ACC112 (cell line): ENCODE results near the gene AASDH.

Experiments used
- H2AFZ ChIP-seq: fragments of 200-600 bp; sonication (generic); one replicate; pipeline ENCODE4 v1.6.0; 2017; ENCODE audit warnings: antibody characterized with exemption, low read length; ENCODE audit not compliant: unreplicated experiment
- H3K27ac ChIP-seq: fragments of 200-600 bp; sonication (generic); 2 replicates; pipeline ENCODE4 v1.5.1; 2014; ENCODE audit warnings: low read depth, mild to moderate bottlenecking, antibody characterized with exemption, low read length, moderate library complexity
- H3K27me3 ChIP-seq: fragments of 200-600 bp; sonication (generic); 2 replicates; pipeline ENCODE4 v1.6.1; 2014; ENCODE audit warnings: mild to moderate bottlenecking, antibody characterized with exemption, low read length, moderate library complexity, mixed read lengths; ENCODE audit not compliant: insufficient read depth
- H3K36me3 ChIP-seq: fragments of 200-600 bp; sonication (generic); 2 replicates; pipeline ENCODE4 v1.6.1; 2016; ENCODE audit warnings: mild to moderate bottlenecking, antibody characterized with exemption, low read length, moderate library complexity, mixed read lengths; ENCODE audit not compliant: insufficient read depth
- H3K4me1 ChIP-seq: fragments of 200-600 bp; sonication (generic); one replicate; pipeline ENCODE4 v1.6.1; 2016; ENCODE audit warnings: low read length, mixed read lengths; ENCODE audit not compliant: insufficient read depth, unreplicated experiment, control insufficient read depth
- H3K4me3 ChIP-seq: fragments of 200-600 bp; sonication (generic); 2 replicates; pipeline ENCODE4 v1.5.1; 2014; ENCODE audit warnings: mild to moderate bottlenecking, low read depth, low read length
- H3K79me2 ChIP-seq: fragments of 200-600 bp; sonication (generic); one replicate; pipeline ENCODE4 v1.6.0; 2016; ENCODE audit warnings: low read length; ENCODE audit not compliant: control insufficient read depth, unreplicated experiment, insufficient read depth

AASDH gene

GRCh38 chr4:56307423-56307822 is 79.9 kb downstream of the AASDH start:
- Histone ChIP-seq H3K79me2 (no peaks in the 10 kb centered on the region), H3K4me3 (no peak overlapping the region), H3K4me1 (no peaks in the 10 kb centered on the region), H2AFZ (no peak overlapping the region), H3K36me3 (no peaks in the 10 kb centered on the region), H3K27ac (no peak overlapping the region), H3K27me3 (peaks cover 4% of the 10 kb centered on the region; the same call in 1 of the 2 replicates)

- peaks cover 6% of the 10 kb centered on the region for H3K4me1 ChIP-seq
- no peak overlapping the region for H2AFZ ChIP-seq
- H3K27me3 ChIP-seq: peaks cover 4% of the 10 kb centered on the region; the same call in 1 of the 2 replicates
- H3K36me3 ChIP-seq: no peaks in the 10 kb centered on the region
- H3K27ac ChIP-seq: no peak overlapping the region
- no peak overlapping the region for H3K4me3 ChIP-seq
- H3K79me2 ChIP-seq: no peaks in the 10 kb centered on the region
Measured at GRCh38 chr4:56305390-56305789, 81.9 kb downstream of the AASDH start.

GRCh38 chr4:56303921-56304320 is 83.4 kb downstream of the AASDH start:
- Histone ChIP-seq H3K4me3 (no peak overlapping the region), H3K36me3 (no peaks in the 10 kb centered on the region), H3K27me3 (peaks cover 4% of the 10 kb centered on the region; the same call in 1 of the 2 replicates), H3K79me2 (no peaks in the 10 kb centered on the region), H3K27ac (no peak overlapping the region), H2AFZ (no peak overlapping the region), H3K4me1 (peaks cover 6% of the 10 kb centered on the region)

- no peaks in the 10 kb centered on the region for H3K36me3 ChIP-seq
- H3K4me1 ChIP-seq: peaks cover 6% of the 10 kb centered on the region
- no peak overlapping the region for H2AFZ ChIP-seq
- no peak overlapping the region for H3K27ac ChIP-seq
- H3K79me2 ChIP-seq: no peaks in the 10 kb centered on the region
- H3K4me3 ChIP-seq: no peak overlapping the region
- H3K27me3 ChIP-seq: peaks cover 1% of the 10 kb centered on the region; the same call in 1 of the 2 replicates
Measured at GRCh38 chr4:56302760-56303159, 84.5 kb downstream of the AASDH start.

GRCh38 chr4:56301997-56302496 is 85.2 kb downstream of the AASDH start:
- no peak overlapping the region for H2AFZ ChIP-seq
- H3K27me3 ChIP-seq: no peaks in the 10 kb centered on the region
- H3K36me3 ChIP-seq: no peaks in the 10 kb centered on the region
- H3K27ac ChIP-seq: no peak overlapping the region
- peaks cover 6% of the 10 kb centered on the region for H3K4me1 ChIP-seq
- H3K4me3 ChIP-seq: no peak overlapping the region
- no peaks in the 10 kb centered on the region for H3K79me2 ChIP-seq

- H3K4me3 ChIP-seq: peak overlapping the region; percentile 22
- peaks cover 6% of the 10 kb centered on the region for H3K4me1 ChIP-seq
- no peak overlapping the region for H3K27ac ChIP-seq
- H3K27me3 ChIP-seq: no peaks in the 10 kb centered on the region
- H3K79me2 ChIP-seq: no peaks in the 10 kb centered on the region
- H3K36me3 ChIP-seq: no peaks in the 10 kb centered on the region
- H2AFZ ChIP-seq: peak overlapping the region; percentile 37
Measured at GRCh38 chr4:56301181-56301996, 85.9 kb downstream of the AASDH start.

- no peak overlapping the region for H3K4me3 ChIP-seq
- no peaks in the 10 kb centered on the region for H3K79me2 ChIP-seq
- H3K27me3 ChIP-seq: 0 out of 2 replicates have a peak, but pooled peaks cover 2% of the 10 kb centered on the region
- peaks cover 6% of the 10 kb centered on the region for H3K4me1 ChIP-seq
- H3K27ac ChIP-seq: no peak overlapping the region
- H3K36me3 ChIP-seq: no peaks in the 10 kb centered on the region
- no peak overlapping the region for H2AFZ ChIP-seq
Measured at GRCh38 chr4:56298236-56298635, 89.1 kb downstream of the AASDH start.

- H3K4me3 ChIP-seq: no peak overlapping the region
- no peak overlapping the region for H2AFZ ChIP-seq
- H3K4me1 ChIP-seq: peaks cover 6% of the 10 kb centered on the region
- no peaks in the 10 kb centered on the region for H3K79me2 ChIP-seq
- H3K27ac ChIP-seq: no peak overlapping the region
- no peaks in the 10 kb centered on the region for H3K36me3 ChIP-seq
- H3K27me3 ChIP-seq: peaks cover 6% of the 10 kb centered on the region; the same call in 1 of the 2 replicates
Measured at GRCh38 chr4:56297776-56298175, 89.5 kb downstream of the AASDH start.

GRCh38 chr4:56296526-56296925 is 90.8 kb downstream of the AASDH start:
- Histone ChIP-seq H3K27me3 (peaks cover 9% of the 10 kb centered on the region; the same call in 1 of the 2 replicates), H3K4me1 (peaks cover 6% of the 10 kb centered on the region), H3K79me2 (no peaks in the 10 kb centered on the region), H3K4me3 (no peak overlapping the region), H3K36me3 (no peaks in the 10 kb centered on the region), H2AFZ (peak overlapping the region; percentile 14), H3K27ac (no peak overlapping the region)

GRCh38 chr4:56293121-56293520 is 94.2 kb downstream of the AASDH start:
- H3K79me2 ChIP-seq: no peaks in the 10 kb centered on the region
- no peaks in the 10 kb centered on the region for H3K4me1 ChIP-seq
- H3K4me3 ChIP-seq: no peak overlapping the region
- H3K27ac ChIP-seq: no peak overlapping the region
- no peaks in the 10 kb centered on the region for H3K36me3 ChIP-seq
- peaks cover 9% of the 10 kb centered on the region; the same call in 1 of the 2 replicates for H3K27me3 ChIP-seq
- H2AFZ ChIP-seq: no peak overlapping the region

- no peaks in the 10 kb centered on the region for H3K79me2 ChIP-seq
- H3K27ac ChIP-seq: no peak overlapping the region
- H2AFZ ChIP-seq: peak overlapping the region; percentile 28
- no peaks in the 10 kb centered on the region for H3K4me1 ChIP-seq
- H3K4me3 ChIP-seq: peak overlapping the region; percentile 68
- peaks cover 9% of the 10 kb centered on the region; the same call in 1 of the 2 replicates for H3K27me3 ChIP-seq
- H3K36me3 ChIP-seq: no peaks in the 10 kb centered on the region
Measured at GRCh38 chr4:56289934-56290333, 97.4 kb downstream of the AASDH start.
